Endodermal cell (in vitro differentiated cells): Measurements from ENCODE around the gene CXXC5. TPM values are rescaled to one million over a fixed set of nuclear protein-coding genes. Genes with fewer than 3 reads are reported as not detected.
A peak's percentile ranks its signal among the peaks of the same experiment; 100 is the strongest.

Experiments
- DNase-seq: peaks from one replicate; pipeline ENCODE4 v3.0.0-alpha.2; 2017
- H3K27ac ChIP-seq: 2 replicates; pipeline ENCODE4 v1.5.1; 2013; ENCODE audit warnings: mild to moderate bottlenecking, low read depth, low read length, moderate library complexity
- H3K27me3 ChIP-seq: 2 replicates; pipeline ENCODE4 v1.6.1; 2013; ENCODE audit warnings: mild to moderate bottlenecking, low read length, moderate library complexity; ENCODE audit not compliant: insufficient read depth, control insufficient read depth, poor library complexity, severe bottlenecking
- H3K36me3 ChIP-seq: 2 replicates; pipeline ENCODE4 v1.7.0; 2013; ENCODE audit warnings: mild to moderate bottlenecking, low read length, moderate library complexity; ENCODE audit not compliant: control insufficient read depth, insufficient read depth
- H3K4me1 ChIP-seq: one replicate; pipeline ENCODE4 v1.7.0; 2013; ENCODE audit warnings: low read length; ENCODE audit not compliant: control insufficient read depth, insufficient read depth
- H3K4me3 ChIP-seq: 2 replicates; pipeline ENCODE4 v1.5.1; 2013; ENCODE audit warnings: mild to moderate bottlenecking, low read length, moderate library complexity
- H3K9ac ChIP-seq: 2 replicates; pipeline ENCODE4 v1.6.1; 2013; ENCODE audit warnings: mild to moderate bottlenecking, low read length, moderate library complexity; ENCODE audit not compliant: poor library complexity, severe bottlenecking; ENCODE audit errors: extremely low read depth
- H3K9me3 ChIP-seq: 2 replicates; pipeline ENCODE4 v1.6.1; 2013; ENCODE audit warnings: mild to moderate bottlenecking, low read length, moderate library complexity; ENCODE audit not compliant: control insufficient read depth
- H3K27ac Mint-ChIP-seq: 2 replicates; pipeline ENCODE4 v1.8.0; 2020; ENCODE audit warnings: mixed read lengths
- H3K27me3 Mint-ChIP-seq: 2 replicates; pipeline ENCODE4 v1.8.0; 2021; ENCODE audit warnings: mild to moderate bottlenecking, mixed read lengths; ENCODE audit not compliant: insufficient read depth
- H3K36me3 Mint-ChIP-seq: 2 replicates; pipeline ENCODE4 v1.8.0; 2020; ENCODE audit warnings: low read depth, mixed read lengths
- H3K4me1 Mint-ChIP-seq: 2 replicates; pipeline ENCODE4 v1.8.0; 2020; ENCODE audit warnings: mixed read lengths
- H3K4me3 Mint-ChIP-seq: 2 replicates; pipeline ENCODE4 v1.8.0; 2020; ENCODE audit warnings: mild to moderate bottlenecking, moderate library complexity, mixed read lengths
- H3K9me3 Mint-ChIP-seq: 2 replicates; pipeline ENCODE4 v1.8.0; 2020; ENCODE audit warnings: mild to moderate bottlenecking, mixed read lengths
- WGBS, 2 experiments: methylation state at CpG; one replicate each; pipeline versions ENCODE4 v1.1.5 to v1.1.7; 2013; ENCODE audit warnings: missing lambda C conversion rate in 2 of 2, mixed read lengths in 1 of 2; ENCODE audit not compliant: insufficient coverage in 1 of 2, insufficient read length in 1 of 2; 5-methylcytosine and 5-hydroxymethylcytosine counted together
- total RNA-seq, 2 donors: library from RNA; stranded (reverse); fragmentation: NEBNext Ultra II Directional in 1 of 2; extraction: Animal tissue kit (Norgen Biotek cat#: 25700) in 1 of 2; gene quantifications; 2 replicates in 1 of 2; 3 replicates in 1 of 2; pipeline ENCODE4 v1.2.1, GENCODE V29; 2021
- TF ChIP-seq, protein P1 (sequence below): fragments of 200-600 bp; sonication (generic); conservative IDR thresholded peaks from 2 replicates; pipeline ENCODE4 v1.5.0; 2021; ENCODE audit warnings: antibody characterized with exemption, mild to moderate bottlenecking

Gene CXXC5
- total RNA-seq, 2 donors from 2014 or later: 50.5 to 67.9 TPM

DNA sequence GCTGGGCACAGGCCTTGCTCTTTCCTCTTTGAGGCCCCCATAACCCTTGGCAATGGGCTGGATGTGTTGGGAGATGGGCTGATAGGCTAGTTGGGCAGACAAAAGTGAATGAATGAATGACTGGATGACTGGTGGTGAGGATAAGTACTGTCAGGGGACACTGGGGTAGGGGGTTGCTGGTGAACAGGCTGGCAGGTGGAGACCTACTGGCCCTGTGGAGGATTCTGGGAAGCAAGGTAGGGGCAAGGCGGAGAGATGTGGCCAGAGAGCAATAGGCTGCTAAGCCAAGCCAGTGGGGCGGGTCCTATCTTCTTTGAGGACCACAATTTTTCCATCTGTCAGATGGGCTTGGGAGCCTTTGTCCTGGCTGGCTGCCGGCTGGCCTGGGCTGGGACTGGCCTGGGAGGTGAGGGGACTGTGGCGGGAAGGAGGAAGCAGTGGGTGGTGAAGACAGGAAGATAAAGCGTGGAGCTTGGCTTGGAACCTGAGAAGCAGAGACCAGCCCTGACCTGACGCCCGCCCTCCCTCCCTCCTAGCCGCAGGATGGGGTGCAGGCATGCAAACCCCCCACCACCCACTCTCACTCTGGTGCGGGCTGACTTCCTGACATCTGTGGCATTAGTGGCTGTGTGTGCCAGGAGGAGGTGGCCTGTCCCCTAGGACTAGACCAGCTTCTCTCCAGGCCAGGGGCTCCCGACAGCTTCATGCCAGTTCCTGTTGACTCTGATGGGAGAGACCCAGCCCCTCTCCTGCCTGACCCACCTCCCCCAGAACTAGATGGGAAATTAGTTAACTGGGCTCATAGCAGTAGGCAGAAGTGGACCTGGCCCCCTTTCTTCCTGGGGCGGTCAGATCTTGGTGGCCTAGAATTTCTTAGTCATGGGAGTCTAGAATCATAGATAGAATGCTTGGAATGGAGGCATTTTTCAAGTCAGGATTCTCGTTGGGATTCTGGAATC is 9.5 kb downstream of the CXXC5 start:
- H3K36me3 ChIP-seq: no peaks in the 10 kb centered on the region
- no peaks in the 10 kb centered on the region for H3K27me3 ChIP-seq
- 85 to 90% methylated on average over 3 to 8 of the region's 12 CpGs for WGBS, 2 experiments
- Mint-ChIP-seq H3K9me3 (no peaks in the 10 kb centered on the region), H3K27me3 (no peaks in the 10 kb centered on the region), H3K36me3 (peaks cover 4% of the 10 kb centered on the region), H3K4me1 (peaks cover 53% of the 10 kb centered on the region), H3K4me3 (no peak overlapping the region), H3K27ac (peak overlapping the region; percentile 76)
- peaks cover 42% of the 10 kb centered on the region for H3K4me1 ChIP-seq
- H3K27ac ChIP-seq: peak overlapping the region; percentile 17
- DNase-seq: no peak
- H3K9ac ChIP-seq: no peak overlapping the region
- no peak overlapping the region for H3K4me3 ChIP-seq
- no peaks in the 10 kb centered on the region for H3K9me3 ChIP-seq
- TF ChIP-seq, protein P1, sequence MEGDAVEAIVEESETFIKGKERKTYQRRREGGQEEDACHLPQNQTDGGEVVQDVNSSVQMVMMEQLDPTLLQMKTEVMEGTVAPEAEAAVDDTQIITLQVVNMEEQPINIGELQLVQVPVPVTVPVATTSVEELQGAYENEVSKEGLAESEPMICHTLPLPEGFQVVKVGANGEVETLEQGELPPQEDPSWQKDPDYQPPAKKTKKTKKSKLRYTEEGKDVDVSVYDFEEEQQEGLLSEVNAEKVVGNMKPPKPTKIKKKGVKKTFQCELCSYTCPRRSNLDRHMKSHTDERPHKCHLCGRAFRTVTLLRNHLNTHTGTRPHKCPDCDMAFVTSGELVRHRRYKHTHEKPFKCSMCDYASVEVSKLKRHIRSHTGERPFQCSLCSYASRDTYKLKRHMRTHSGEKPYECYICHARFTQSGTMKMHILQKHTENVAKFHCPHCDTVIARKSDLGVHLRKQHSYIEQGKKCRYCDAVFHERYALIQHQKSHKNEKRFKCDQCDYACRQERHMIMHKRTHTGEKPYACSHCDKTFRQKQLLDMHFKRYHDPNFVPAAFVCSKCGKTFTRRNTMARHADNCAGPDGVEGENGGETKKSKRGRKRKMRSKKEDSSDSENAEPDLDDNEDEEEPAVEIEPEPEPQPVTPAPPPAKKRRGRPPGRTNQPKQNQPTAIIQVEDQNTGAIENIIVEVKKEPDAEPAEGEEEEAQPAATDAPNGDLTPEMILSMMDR: no peak

DNA sequence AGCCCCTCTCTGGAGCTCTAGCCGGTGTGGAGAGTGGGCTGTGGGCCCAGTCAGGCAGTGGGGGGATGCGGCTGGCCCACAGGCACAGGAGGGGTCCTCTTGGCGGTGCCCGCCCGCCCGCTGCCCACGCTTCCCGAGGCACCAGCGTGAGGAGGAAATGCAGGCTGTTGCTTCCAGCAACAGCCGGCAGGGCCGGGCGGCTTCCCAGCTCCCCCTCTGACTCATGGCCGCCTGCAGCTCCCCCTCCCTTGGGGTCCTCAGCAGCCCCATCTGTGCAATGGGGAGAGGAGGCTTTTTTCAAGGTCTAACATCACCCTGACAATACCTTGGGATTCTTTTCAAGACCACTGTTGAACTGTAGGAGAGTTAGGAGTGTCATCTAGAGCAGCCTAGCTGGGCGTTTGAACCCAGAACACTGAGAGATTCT is 10.4 kb downstream of the CXXC5 start:
- peaks cover 49% of the 10 kb centered on the region for H3K4me1 Mint-ChIP-seq
- no peak overlapping the region for H3K27ac Mint-ChIP-seq
- Histone ChIP-seq H3K27me3 (no peaks in the 10 kb centered on the region), H3K4me1 (peaks cover 35% of the 10 kb centered on the region), H3K9me3 (no peaks in the 10 kb centered on the region), H3K4me3 (no peak overlapping the region), H3K9ac (no peak overlapping the region), H3K36me3 (no peaks in the 10 kb centered on the region), H3K27ac (no peak overlapping the region)
- H3K4me3 Mint-ChIP-seq: no peak overlapping the region
- WGBS, 2 experiments: 82 to 86% methylated on average over 2 to 14 of the region's 14 CpGs
- DNase-seq: no peak
- TF ChIP-seq, protein P1: no peak
- no peaks in the 10 kb centered on the region for H3K9me3 Mint-ChIP-seq
- H3K36me3 Mint-ChIP-seq: peaks cover 4% of the 10 kb centered on the region
- H3K27me3 Mint-ChIP-seq: no peaks in the 10 kb centered on the region

DNA sequence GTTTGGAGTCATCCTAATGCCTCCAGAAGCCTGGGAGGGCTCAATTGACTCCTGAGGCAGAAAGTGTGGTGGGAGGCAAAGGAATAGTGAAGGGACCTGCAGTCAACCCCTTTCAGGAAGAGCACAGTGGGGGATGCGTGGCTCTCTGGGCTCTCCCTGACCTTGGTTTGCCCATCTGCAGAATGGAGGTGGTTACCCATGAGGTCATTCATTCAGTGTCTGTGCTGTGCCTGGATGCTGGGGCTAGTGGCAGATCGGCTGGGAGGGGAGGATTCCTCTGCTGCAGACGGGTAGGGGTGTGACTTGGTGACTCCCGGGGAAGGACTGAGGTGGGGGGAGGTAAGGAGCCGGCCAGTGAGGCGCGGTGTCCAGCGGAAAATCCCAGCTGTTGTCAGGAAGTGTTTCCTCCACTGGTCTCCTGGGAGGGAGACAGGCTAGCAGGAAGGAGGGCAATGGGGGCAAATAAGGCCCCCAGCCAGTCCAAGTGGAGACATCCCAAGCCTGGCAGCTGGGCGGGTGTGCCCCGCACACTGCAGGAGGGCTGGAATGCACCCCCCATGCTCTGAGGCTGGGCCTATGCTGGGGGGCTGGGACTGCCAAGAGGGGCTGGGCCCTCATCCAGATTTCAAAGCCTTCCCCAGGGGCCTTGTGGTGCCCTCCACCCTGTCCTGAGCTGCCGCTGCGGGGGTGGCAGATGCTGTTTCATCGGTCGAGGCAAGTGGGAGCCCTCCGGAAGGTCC is 10.9 kb downstream of the CXXC5 start:
- H3K9me3 Mint-ChIP-seq: no peaks in the 10 kb centered on the region
- peak overlapping the region; percentile 90 for H3K27ac Mint-ChIP-seq
- Histone ChIP-seq H3K9ac (no peak overlapping the region), H3K27me3 (no peaks in the 10 kb centered on the region), H3K4me3 (no peak overlapping the region), H3K36me3 (no peaks in the 10 kb centered on the region), H3K4me1 (peaks cover 30% of the 10 kb centered on the region), H3K9me3 (no peaks in the 10 kb centered on the region), H3K27ac (peak overlapping the region; percentile 59)
- 53 to 61% methylated on average over 4 to 15 of the region's 15 CpGs for WGBS, 2 experiments
- DNase-seq: peak; percentile 70
- peaks cover 4% of the 10 kb centered on the region for H3K36me3 Mint-ChIP-seq
- TF ChIP-seq, protein P1: no peak
- H3K27me3 Mint-ChIP-seq: no peaks in the 10 kb centered on the region
- H3K4me3 Mint-ChIP-seq: no peak overlapping the region
- peaks cover 46% of the 10 kb centered on the region for H3K4me1 Mint-ChIP-seq
